K562 (cell line): ENCODE results near the gene NEU1. TPM values are rescaled to one million over a fixed set of nuclear protein-coding genes. Genes with fewer than 3 reads are reported as not detected.

Experiments used
- ATF3 ChIP-seq, 2 experiments: fragments of 450-650 bp in 1 of 2; sonication (generic) in 1 of 2; formaldehyde crosslinking in 1 of 2; IDR thresholded peaks in 1 of 2; conservative IDR thresholded peaks in 1 of 2; 2 replicates each; pipeline versions ENCODE4 v1.6.1 to v1.8.1; 2016 to 2023; ENCODE audit warnings: mild to moderate bottlenecking in 2 of 2, moderate library complexity in 2 of 2, inconsistent platforms in 1 of 2, missing genetic modification reagents in 1 of 2
- CBX1 ChIP-seq: sonication (generic); IDR thresholded peaks from 2 replicates; pipeline ENCODE4 v1.6.1; 2016; ENCODE audit warnings: antibody characterized with exemption, low read depth, mild to moderate bottlenecking
- CREB1 ChIP-seq, 2 experiments: sonication (generic) in 1 of 2; formaldehyde crosslinking in 1 of 2; IDR thresholded peaks; 2 replicates each; pipeline versions ENCODE4 v1.6.1 to v1.8.0; 2012 to 2022; ENCODE audit warnings: inconsistent platforms in 1 of 2, mild to moderate bottlenecking in 1 of 2, missing genetic modification reagents in 1 of 2, moderate library complexity in 1 of 2
- DIDO1 ChIP-seq: fragments of 450-650 bp; IDR thresholded peaks from 2 replicates; pipeline ENCODE4 v1.6.1; 2016; ENCODE audit warnings: low read depth, missing biosample characterization, missing genetic modification characterization
- ESRRA ChIP-seq: fragments of 450-650 bp; IDR thresholded peaks from 2 replicates; pipeline ENCODE4 v1.6.1; 2014; ENCODE audit warnings: low read depth, mild to moderate bottlenecking, moderate library complexity, borderline replicate concordance
- FOXK1 ChIP-seq: sonication (generic); formaldehyde crosslinking; IDR thresholded peaks from 2 replicates; pipeline ENCODE4 v1.8.0; 2022; ENCODE audit warnings: missing genetic modification reagents, mild to moderate bottlenecking, borderline replicate concordance
- GTF2B ChIP-seq: IDR thresholded peaks from 2 replicates; pipeline ENCODE4 v1.6.1; 2011; ENCODE audit not compliant: insufficient read length; ENCODE audit errors: extremely low read depth
- MCM5 ChIP-seq: fragments of 450-650 bp; IDR thresholded peaks from 2 replicates; pipeline ENCODE4 v1.6.1; 2016; ENCODE audit warnings: low read depth
- NEUROD1 ChIP-seq: fragments of 150-350 bp; IDR thresholded peaks from 2 replicates; pipeline ENCODE4 v1.6.1; 2014; ENCODE audit warnings: borderline replicate concordance, low read length, low read depth; ENCODE audit not compliant: partially characterized antibody
- POLR2B ChIP-seq: fragments of 450-650 bp; IDR thresholded peaks from 2 replicates; pipeline ENCODE4 v1.6.1; 2018; ENCODE audit warnings: low read depth; ENCODE audit not compliant: partially characterized antibody
- SNIP1 ChIP-seq: fragments of 450-650 bp; IDR thresholded peaks from 2 replicates; pipeline ENCODE4 v1.7.1; 2017; ENCODE audit warnings: low read depth, mild to moderate bottlenecking
- SRSF9 ChIP-seq: fragments of 200-400 bp; formaldehyde crosslinking; IDR thresholded peaks from 2 replicates; pipeline ENCODE4 v1.6.1; 2017; ENCODE audit warnings: low read depth, low read length, borderline replicate concordance
- THAP7 ChIP-seq: fragments of 250-450 bp; sonication (Bioruptor Pico); IDR thresholded peaks from 2 replicates; pipeline ENCODE4 v1.5.0; 2021
- THRB ChIP-seq: fragments of 450-650 bp; formaldehyde crosslinking; conservative IDR thresholded peaks from 2 replicates; pipeline ENCODE4 v1.4.0; 2022; ENCODE audit warnings: mild to moderate bottlenecking, missing genetic modification characterization
- ZBTB2 ChIP-seq: fragments of 450-650 bp; IDR thresholded peaks from 2 replicates; pipeline ENCODE4 v1.6.1; 2016; ENCODE audit warnings: antibody characterized with exemption
- ZNF253 ChIP-seq: fragments of 250-450 bp; sonication (Bioruptor Pico); conservative IDR thresholded peaks from 2 replicates; pipeline ENCODE4 v1.6.1; 2021; ENCODE audit warnings: mild to moderate bottlenecking
- ZNF277 ChIP-seq: fragments of 250-450 bp; sonication (Bioruptor Pico); IDR thresholded peaks from 2 replicates; pipeline ENCODE4 v1.8.0; 2022; ENCODE audit warnings: inconsistent platforms, mild to moderate bottlenecking, moderate library complexity, borderline replicate concordance
- ZNF766 ChIP-seq: fragments of 200-800 bp; sonication (Bioruptor generic); conservative IDR thresholded peaks from 2 replicates; pipeline ENCODE4 v1.6.1; 2016; ENCODE audit warnings: missing genetic modification characterization, missing compliant biosample characterization
- polyA plus RNA-seq, 8 experiments: library from polyadenylated mRNA; depleted of rRNA in 4 of 8; stranded (reverse) in 5 of 8; unstranded in 3 of 8; fragments of >200 nt; fragmentation: Nextera tagmentation in 2 of 8; fragmentation: Illumina TruSeq in 1 of 8; extraction: Ambion mirVana in 2 of 8; extraction: Trizol in 1 of 8; gene quantifications; 2 replicates each; pipeline versions ENCODE4 v1.2.1 to v1.2.3, GENCODE V29; 2011 to 2014; ENCODE audit warnings: inconsistent platforms in 1 of 8, missing spikeins in 1 of 8
- total RNA-seq, 7 experiments: library from RNA; depleted of rRNA in 6 of 7; stranded (reverse); fragments of >200 nt in 6 of 7; fragmentation: Illumina TruSeq in 2 of 7; extraction: Trizol in 2 of 7; gene quantifications; 2 replicates each; pipeline versions ENCODE4 v1.2.1 to v1.2.3, GENCODE V29; 2011 to 2021; ENCODE audit warnings: low replicate concordance in 1 of 7

The NEU1 gene
- total and polyA plus RNA-seq, 9 of the 15 experiments (the other 6 are each of a cell fraction or from before 2014, with no cell fraction given), result 14.8 to 67.8 (median 51.0) TPM

GRCh38 chr6:31814677-31815024 is 48.0 kb downstream of the NEU1 start (continued):
- no peak for TF ChIP-seq ATF3 (IDR thresholded peaks at IDR 0.05)
- TF ChIP-seq ATF3 (CRISPR knock-in tag; conservative IDR thresholded peaks at IDR 0.05), result peak; percentile 46; the same call in 1 of the 2 replicates
- TF ChIP-seq POLR2B, result peak; percentile 24
- TF ChIP-seq ZNF277, result no peak
- no peak for TF ChIP-seq GTF2B
- no peak for TF ChIP-seq THAP7
- TF ChIP-seq MCM5, result no peak
- no peak for TF ChIP-seq ZNF253 (CRISPR knock-in tag)
- TF ChIP-seq SNIP1, result no peak
- no peak for TF ChIP-seq ZNF766 (CRISPR knock-in tag)
- TF ChIP-seq ZBTB2, result peak; percentile 49; the same call in 1 of the 2 replicates
- no peak for TF ChIP-seq ESRRA
- no peak for TF ChIP-seq CREB1 (IDR thresholded peaks at IDR 0.05)
- TF ChIP-seq CREB1 (CRISPR knock-in tag; IDR thresholded peaks at IDR 0.05), result no peak
- no peak for TF ChIP-seq CBX1
- TF ChIP-seq SRSF9, result no peak
- TF ChIP-seq FOXK1, result no peak
- peak; percentile 49 for TF ChIP-seq NEUROD1
- TF ChIP-seq DIDO1 (tag), result no peak
- TF ChIP-seq THRB (CRISPR knock-in tag), result peak; percentile 61; the same call in 1 of the 2 replicates
